IMR-90 (cell line): Measurements from ENCODE around the gene RGSL1.

Experiments
- BHLHE40 ChIP-seq: fragments of 150-350 bp; IDR thresholded peaks from 2 replicates; pipeline ENCODE4 v1.6.1; 2016; ENCODE audit warnings: mild to moderate bottlenecking, low read depth, low read length
- CEBPB ChIP-seq: IDR thresholded peaks from 2 replicates; pipeline ENCODE4 v1.6.1; 2012; ENCODE audit warnings: low read depth, low read length, improper control_type of control experiment
- CTCF ChIP-seq: conservative IDR thresholded peaks from 2 replicates; pipeline ENCODE4 v1.5.1; 2012; ENCODE audit warnings: mild to moderate bottlenecking, low read depth, low read length, improper control_type of control experiment
- FOS ChIP-seq: fragments of 150-350 bp; IDR thresholded peaks from 2 replicates; pipeline ENCODE4 v1.6.1; 2016; ENCODE audit warnings: low read depth, low read length
- MAZ ChIP-seq: IDR thresholded peaks from 2 replicates; pipeline ENCODE4 v1.6.1; 2012; ENCODE audit warnings: low read depth, mild to moderate bottlenecking, low read length, improper control_type of control experiment, moderate library complexity, borderline replicate concordance
- MXI1 ChIP-seq: IDR thresholded peaks from 2 replicates; pipeline ENCODE4 v1.6.1; 2012; ENCODE audit warnings: low read depth, mild to moderate bottlenecking, low read length, moderate library complexity, borderline replicate concordance
- POLR2A ChIP-seq: IDR thresholded peaks from 2 replicates; pipeline ENCODE4 v1.6.1; 2012; ENCODE audit warnings: mild to moderate bottlenecking, low read depth, low read length
- RAD21 ChIP-seq: IDR thresholded peaks from 2 replicates; pipeline ENCODE4 v1.6.1; 2012; ENCODE audit warnings: low read length, improper control_type of control experiment
- RFX5 ChIP-seq: IDR thresholded peaks from 2 replicates; pipeline ENCODE4 v1.8.0; 2012; ENCODE audit warnings: low read depth, mild to moderate bottlenecking, low read length, moderate library complexity
- TF ChIP-seq, protein P1 (sequence below): fragments of 150-350 bp; IDR thresholded peaks from 2 replicates; pipeline ENCODE4 v1.6.1; 2017; ENCODE audit warnings: mild to moderate bottlenecking, antibody characterized with exemption, low read length, low read depth
- TF ChIP-seq, protein P2 (sequence below): fragments of 150-350 bp; IDR thresholded peaks from 2 replicates; pipeline ENCODE4 v1.6.1; 2016; ENCODE audit warnings: low read depth, mild to moderate bottlenecking, low read length, moderate library complexity, borderline replicate concordance

DNA sequence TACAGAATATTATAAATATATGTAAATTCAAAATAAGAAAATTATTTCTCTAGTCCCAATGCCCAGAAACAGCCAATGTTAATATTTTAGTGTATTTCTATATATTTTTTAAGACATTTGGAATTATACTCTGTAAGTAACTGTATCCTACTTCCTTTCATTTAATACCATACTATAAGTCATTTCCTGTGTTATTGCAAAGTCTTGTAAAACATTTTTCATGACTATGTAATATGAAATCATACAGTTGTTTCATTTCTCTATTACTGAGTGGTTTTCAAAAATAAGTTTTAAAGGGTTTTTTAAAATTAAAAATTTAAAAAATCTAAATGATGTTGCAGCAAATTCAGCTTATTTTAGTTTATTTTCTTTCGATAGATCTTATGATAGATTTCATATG, 137.1 kb downstream of the RGSL1 start:
- TF ChIP-seq, protein P1, sequence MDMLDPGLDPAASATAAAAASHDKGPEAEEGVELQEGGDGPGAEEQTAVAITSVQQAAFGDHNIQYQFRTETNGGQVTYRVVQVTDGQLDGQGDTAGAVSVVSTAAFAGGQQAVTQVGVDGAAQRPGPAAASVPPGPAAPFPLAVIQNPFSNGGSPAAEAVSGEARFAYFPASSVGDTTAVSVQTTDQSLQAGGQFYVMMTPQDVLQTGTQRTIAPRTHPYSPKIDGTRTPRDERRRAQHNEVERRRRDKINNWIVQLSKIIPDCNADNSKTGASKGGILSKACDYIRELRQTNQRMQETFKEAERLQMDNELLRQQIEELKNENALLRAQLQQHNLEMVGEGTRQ = no peak
- TF ChIP-seq RAD21 (no peak), POLR2A (no peak), FOS (no peak), CTCF (no peak), MAZ (no peak), RFX5 (no peak), CEBPB (no peak), MXI1 (no peak), BHLHE40 (no peak)
- TF ChIP-seq, protein P2, sequence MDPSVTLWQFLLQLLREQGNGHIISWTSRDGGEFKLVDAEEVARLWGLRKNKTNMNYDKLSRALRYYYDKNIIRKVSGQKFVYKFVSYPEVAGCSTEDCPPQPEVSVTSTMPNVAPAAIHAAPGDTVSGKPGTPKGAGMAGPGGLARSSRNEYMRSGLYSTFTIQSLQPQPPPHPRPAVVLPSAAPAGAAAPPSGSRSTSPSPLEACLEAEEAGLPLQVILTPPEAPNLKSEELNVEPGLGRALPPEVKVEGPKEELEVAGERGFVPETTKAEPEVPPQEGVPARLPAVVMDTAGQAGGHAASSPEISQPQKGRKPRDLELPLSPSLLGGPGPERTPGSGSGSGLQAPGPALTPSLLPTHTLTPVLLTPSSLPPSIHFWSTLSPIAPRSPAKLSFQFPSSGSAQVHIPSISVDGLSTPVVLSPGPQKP = no peak
